ENCODE results near the gene COL20A1. TPM values are rescaled to one million over a fixed set of nuclear protein-coding genes. Genes with fewer than 3 reads are reported as not detected.

The COL20A1 gene
- total and polyA plus RNA-seq, 2 of the 13 experiments (the other 11 are each of a cell fraction or from before 2014, with no cell fraction given), result not detected

DNA sequence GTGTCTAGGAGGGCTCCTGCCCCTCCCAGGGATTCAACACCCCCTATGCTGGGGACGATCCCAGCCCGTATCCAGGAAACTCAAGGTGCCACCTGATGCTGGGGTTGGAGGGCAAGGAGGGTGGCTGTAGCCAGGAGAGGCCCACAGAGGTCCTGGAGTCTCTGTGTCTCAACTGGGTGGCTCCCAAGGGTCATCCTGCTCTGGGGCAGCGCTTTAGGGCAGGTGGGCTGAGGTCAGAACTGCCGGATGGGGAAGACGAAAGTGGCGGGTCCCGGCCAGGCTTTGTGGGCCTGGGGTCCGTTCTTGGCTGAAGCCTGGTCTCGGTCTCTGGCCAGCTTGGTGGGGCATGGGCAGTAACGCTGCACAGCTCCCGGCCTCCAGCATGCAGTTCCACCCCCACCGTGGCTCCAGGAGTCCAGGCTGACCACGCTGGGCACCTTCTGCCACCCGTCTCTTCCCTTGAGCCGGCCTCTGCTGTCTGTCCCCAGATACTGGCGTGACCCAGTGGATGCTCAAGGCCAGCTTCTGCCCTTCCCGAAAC lies 2.8 kb upstream of the COL20A1 start (continued):
- TF ChIP-seq, protein P1, sequence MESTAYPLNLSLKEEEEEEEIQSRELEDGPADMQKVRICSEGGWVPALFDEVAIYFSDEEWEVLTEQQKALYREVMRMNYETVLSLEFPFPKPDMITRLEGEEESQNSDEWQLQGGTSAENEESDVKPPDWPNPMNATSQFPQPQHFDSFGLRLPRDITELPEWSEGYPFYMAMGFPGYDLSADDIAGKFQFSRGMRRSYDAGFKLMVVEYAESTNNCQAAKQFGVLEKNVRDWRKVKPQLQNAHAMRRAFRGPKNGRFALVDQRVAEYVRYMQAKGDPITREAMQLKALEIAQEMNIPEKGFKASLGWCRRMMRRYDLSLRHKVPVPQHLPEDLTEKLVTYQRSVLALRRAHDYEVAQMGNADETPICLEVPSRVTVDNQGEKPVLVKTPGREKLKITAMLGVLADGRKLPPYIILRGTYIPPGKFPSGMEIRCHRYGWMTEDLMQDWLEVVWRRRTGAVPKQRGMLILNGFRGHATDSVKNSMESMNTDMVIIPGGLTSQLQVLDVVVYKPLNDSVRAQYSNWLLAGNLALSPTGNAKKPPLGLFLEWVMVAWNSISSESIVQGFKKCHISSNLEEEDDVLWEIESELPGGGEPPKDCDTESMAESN (CRISPR knock-in tag; conservative IDR thresholded peaks at IDR 0.05), result no peak
- no peak for TF ChIP-seq NR2F1 (CRISPR knock-in tag; IDR thresholded peaks at IDR 0.05)
- no peak for TF ChIP-seq CC2D1A (CRISPR knock-in tag; IDR thresholded peaks at IDR 0.05)
- no peak for TF ChIP-seq MIER3 (CRISPR knock-in tag; IDR thresholded peaks at IDR 0.05; ENCODE audit: borderline replicate concordance)
- TF ChIP-seq ZNF17 (CRISPR knock-in tag; IDR thresholded peaks at IDR 0.05), result no peak
- TF ChIP-seq CBX2 (IDR thresholded peaks at IDR 0.05; ENCODE audit: low read depth, low read length), result no peak
- TF ChIP-seq CBX2 (CRISPR knock-in tag; IDR thresholded peaks at IDR 0.05; ENCODE audit: low read depth), result no peak

DNA sequence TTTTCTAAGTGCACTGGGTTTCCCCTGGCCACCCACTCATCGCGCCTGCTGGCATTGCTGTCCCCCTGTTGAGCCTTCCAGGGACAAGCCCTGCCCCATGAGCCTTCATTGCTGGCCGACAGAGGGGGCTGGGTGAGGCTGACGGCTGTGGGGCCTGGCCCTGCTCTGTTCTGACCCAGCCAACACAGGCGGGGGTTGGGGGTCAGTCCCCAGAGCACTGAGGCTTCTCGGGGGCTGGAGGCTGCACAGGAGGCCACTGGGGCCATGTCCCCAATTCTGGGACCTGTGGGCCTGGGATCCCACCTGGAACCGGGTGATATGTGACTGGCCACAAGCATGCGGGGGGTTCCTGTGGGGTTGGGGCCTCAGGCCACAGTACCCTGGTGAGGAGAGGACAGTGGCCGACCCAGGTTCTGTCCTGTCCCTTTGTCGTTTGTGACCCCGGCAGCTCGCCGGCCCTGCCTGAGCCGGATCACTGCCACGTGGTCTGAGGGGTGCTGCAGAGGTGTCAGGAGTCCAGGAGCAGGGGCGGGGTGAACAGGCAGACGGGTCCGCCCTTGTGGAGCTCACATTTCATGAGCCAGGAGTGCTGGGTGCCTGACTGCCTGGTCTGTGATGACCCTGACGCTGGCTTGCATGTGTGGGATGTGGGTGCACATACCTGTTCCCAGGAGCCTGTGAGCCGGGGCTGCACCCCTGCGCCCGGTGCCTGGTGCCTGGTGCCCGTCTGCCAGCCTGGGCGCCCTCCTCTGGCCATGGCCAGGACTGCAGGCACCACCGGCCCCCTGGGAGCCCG lies 2.1 kb upstream of the COL20A1 start:
- Histone ChIP-seq H3K36me3 (replicated peaks in 1 of 2; ENCODE audit: control insufficient read depth in 1 of 2, insufficient read depth in 2 of 2, low read length in 2 of 2) (peaks cover 15 to 17% of the 10 kb centered on the region in 2 experiments), H3K27me3 (ENCODE audit: control insufficient read depth in 1 of 2, insufficient read depth in 2 of 2, low read length in 2 of 2) (peaks cover 12 to 37% of the 10 kb centered on the region in 2 experiments; a peak in 4 of 5 replicates), H3K4me2 (ENCODE audit: low read depth, low read length) (peak overlapping the region; percentile 30), H3K27ac (ENCODE audit: extremely low read length, insufficient read depth, low read length) (no peak overlapping the region), H3K9ac (ENCODE audit: insufficient read depth, low read depth, low read length) (no peak overlapping the region), H3K79me2 (ENCODE audit: insufficient read depth, low read length) (no peaks in the 10 kb centered on the region), H3K9me3 (ENCODE audit: low read length) (no peaks in the 10 kb centered on the region), H3K4me3 (replicated peaks in 1 of 3; ENCODE audit: insufficient read depth in 1 of 3, low read depth in 2 of 3, low read length in 3 of 3) (peak overlapping the region in 1 of 3 experiments; percentile 13; a peak in 1 of 6 replicates), H3K4me1 (ENCODE audit: insufficient read depth, low read length) (peaks cover 15% of the 10 kb centered on the region), H2AFZ (ENCODE audit: low read length) (no peak overlapping the region), H4K20me1 (ENCODE audit: insufficient read depth, low read length) (peaks cover 10% of the 10 kb centered on the region; the same call in 1 of the 2 replicates)
- BruUV-seq (replicated peaks), result no TSS peak
- peak; percentile 41 for DNase-seq (ENCODE audit: low spot score)
- in situ Hi-C loops (cut with HindIII; ENCODE audit: extremely low pct_ligation_motif_present, low pct_unique_long_range_greater_than_20kb) (no loop called here), intact Hi-C loops (cut with micrococcal nuclease; ENCODE audit: unreplicated experiment) (loop anchor here (5.0 kb wide), 2 partner anchors 69 to 109 kb away; no protein-coding TSS in a partner anchor)
- ChIA-PET POLR2A (no interaction called here), CTCF (ENCODE audit: low intra/inter-chr PET ratio, low total read pairs) (interaction anchor here (1.3 to 1.5 kb wide), 2 partner anchors 68 to 108 kb away, joined by 4 to 7 read pairs; no protein-coding TSS in a partner anchor)
- peak; percentile 71 for ATAC-seq
- 67% methylated on average over 10 of the region's 26 CpGs for WGBS (ENCODE audit: low lambda C conversion rate)
- peak; percentile 28 for FAIRE-seq
- TF ChIP-seq EP300 (IDR thresholded peaks at IDR 0.05; ENCODE audit: low read depth in 2 of 2, low read length in 2 of 2) (no peak), EP300 (CRISPR knock-in tag; IDR thresholded peaks at IDR 0.05; ENCODE audit: borderline replicate concordance) (no peak; the same call in 1 of the 2 replicates), PCBP1 (IDR thresholded peaks at IDR 0.05; ENCODE audit: borderline replicate concordance, low read depth, low read length) (no peak; the same call in 1 of the 2 replicates), ZNF563 (CRISPR knock-in tag; IDR thresholded peaks at IDR 0.05) (no peak), SUZ12 (IDR thresholded peaks at IDR 0.05; ENCODE audit: low read depth, low read length) (peak; percentile 14; the same call in 1 of the 2 replicates), ZNF839 (CRISPR knock-in tag; IDR thresholded peaks at IDR 0.05; ENCODE audit: borderline replicate concordance) (peak; percentile 87), ZMYM3 (CRISPR knock-in tag; IDR thresholded peaks at IDR 0.05) (no peak)
- TF ChIP-seq, protein P2, sequence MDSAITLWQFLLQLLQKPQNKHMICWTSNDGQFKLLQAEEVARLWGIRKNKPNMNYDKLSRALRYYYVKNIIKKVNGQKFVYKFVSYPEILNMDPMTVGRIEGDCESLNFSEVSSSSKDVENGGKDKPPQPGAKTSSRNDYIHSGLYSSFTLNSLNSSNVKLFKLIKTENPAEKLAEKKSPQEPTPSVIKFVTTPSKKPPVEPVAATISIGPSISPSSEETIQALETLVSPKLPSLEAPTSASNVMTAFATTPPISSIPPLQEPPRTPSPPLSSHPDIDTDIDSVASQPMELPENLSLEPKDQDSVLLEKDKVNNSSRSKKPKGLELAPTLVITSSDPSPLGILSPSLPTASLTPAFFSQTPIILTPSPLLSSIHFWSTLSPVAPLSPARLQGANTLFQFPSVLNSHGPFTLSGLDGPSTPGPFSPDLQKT (CRISPR knock-in tag; IDR thresholded peaks at IDR 0.05; ENCODE audit: borderline replicate concordance), result 0 out of 2 replicates have a peak, but pooled peaks have one; percentile 75
- TF ChIP-seq, protein P3, sequence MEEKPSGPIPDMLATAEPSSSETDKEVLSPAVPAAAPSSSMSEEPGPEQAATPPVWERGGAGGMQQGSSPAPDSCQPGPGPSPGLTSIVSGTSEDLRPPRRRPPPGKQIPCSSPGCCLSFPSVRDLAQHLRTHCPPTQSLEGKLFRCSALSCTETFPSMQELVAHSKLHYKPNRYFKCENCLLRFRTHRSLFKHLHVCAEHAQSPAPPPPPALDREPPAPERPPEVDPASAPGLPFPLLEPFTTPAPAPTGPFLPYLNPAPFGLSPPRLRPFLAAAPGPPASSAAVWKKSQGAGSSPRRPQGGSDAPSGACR (CRISPR knock-in tag; IDR thresholded peaks at IDR 0.05), result no peak; the same call in 1 of the 2 replicates
- TF ChIP-seq, protein P4, sequence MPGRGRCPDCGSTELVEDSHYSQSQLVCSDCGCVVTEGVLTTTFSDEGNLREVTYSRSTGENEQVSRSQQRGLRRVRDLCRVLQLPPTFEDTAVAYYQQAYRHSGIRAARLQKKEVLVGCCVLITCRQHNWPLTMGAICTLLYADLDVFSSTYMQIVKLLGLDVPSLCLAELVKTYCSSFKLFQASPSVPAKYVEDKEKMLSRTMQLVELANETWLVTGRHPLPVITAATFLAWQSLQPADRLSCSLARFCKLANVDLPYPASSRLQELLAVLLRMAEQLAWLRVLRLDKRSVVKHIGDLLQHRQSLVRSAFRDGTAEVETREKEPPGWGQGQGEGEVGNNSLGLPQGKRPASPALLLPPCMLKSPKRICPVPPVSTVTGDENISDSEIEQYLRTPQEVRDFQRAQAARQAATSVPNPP (CRISPR knock-in tag; IDR thresholded peaks at IDR 0.05), result no peak
